Tibial artery (tissue), 4 donors: ENCODE measurements around the gene MTMR3.

Experiments used
- DNase-seq, 2 donors: peaks; one replicate each; pipeline ENCODE4 v3.0.0-alpha.2; 2019
- H3K27ac ChIP-seq, 2 donors: fragments of 200-600 bp; sonication (generic) in 1 of 2; 1 replicate in 1 of 2; 2 replicates in 1 of 2; pipeline ENCODE4 v1.5.1; 2018 to 2019; ENCODE audit warnings: mild to moderate bottlenecking in 1 of 2
- H3K27me3 ChIP-seq, 2 donors: fragments of 200-600 bp; sonication (generic) in 1 of 2; one replicate each; pipeline versions ENCODE4 v1.5.1 to v1.6.0; 2016 to 2019
- H3K36me3 ChIP-seq, 3 donors: fragments of 200-600 bp; sonication (generic) in 2 of 3; one replicate each; pipeline ENCODE4 v1.5.1; 2016 to 2019; ENCODE audit warnings: mild to moderate bottlenecking in 2 of 3
- H3K4me1 ChIP-seq, 4 donors: fragments of 200-600 bp; sonication (generic) in 2 of 4; 1 replicate in 3 of 4; 2 replicates in 1 of 4; pipeline ENCODE4 v1.5.1; 2016 to 2019
- H3K4me3 ChIP-seq, 2 donors: fragments of 200-600 bp; sonication (generic) in 1 of 2; 1 replicate in 1 of 2; 2 replicates in 1 of 2; pipeline ENCODE4 v1.5.1; 2018 to 2019; ENCODE audit warnings: mild to moderate bottlenecking in 2 of 2
- H3K9me3 ChIP-seq, 3 donors: fragments of 200-600 bp; sonication (generic) in 1 of 3; one replicate each; pipeline ENCODE4 v1.5.1; 2016 to 2019
- intact Hi-C: fragments of 100-400 bp; cut with DNase I; formaldehyde crosslinking; loops from one replicate; pipeline ENCODE4 v1.15.0; 2023; ENCODE audit warnings: low total_unique reads
- TF ChIP-seq, protein P1 (sequence below), 2 experiments: fragments of 200-600 bp in 1 of 2; fragments of 450-650 bp in 1 of 2; IDR thresholded peaks; one replicate each; pipeline ENCODE4 v1.5.1; 2017 to 2019; ENCODE audit warnings: antibody characterized with exemption in 2 of 2, mild to moderate bottlenecking in 1 of 2, moderate library complexity in 1 of 2

Gene MTMR3

DNA sequence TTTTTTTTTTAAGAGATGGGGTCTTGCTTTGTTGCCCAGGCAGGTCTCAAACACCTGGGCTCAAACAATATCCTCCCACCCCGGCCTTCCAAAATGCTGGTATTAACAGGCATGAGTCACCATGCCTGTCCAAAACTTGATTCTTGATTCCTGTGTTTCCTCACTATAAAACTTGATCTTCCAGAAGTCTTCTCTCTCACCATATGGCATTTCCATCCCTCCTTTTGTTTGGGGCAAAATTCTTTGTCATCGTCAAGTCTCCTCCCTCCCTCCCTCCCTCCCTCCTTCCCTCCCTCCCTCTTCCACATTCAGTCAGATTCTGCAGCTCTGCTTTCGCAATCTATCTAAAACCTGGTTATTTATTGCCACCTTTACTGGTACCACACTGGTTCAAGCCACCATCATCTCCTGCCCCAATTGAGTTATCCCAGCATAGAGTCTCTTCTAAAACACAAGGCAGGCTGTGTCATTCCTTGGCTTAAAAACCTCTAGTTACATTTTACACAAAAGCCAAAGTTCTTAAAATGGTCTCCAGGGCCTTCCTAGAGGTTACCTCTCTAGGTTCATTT, 132.3 kb downstream of the MTMR3 start:
- Histone ChIP-seq H3K9me3 (no peaks in the 10 kb centered on the region), H3K4me1 (no peaks in the 10 kb centered on the region), H3K27me3 (no peaks in the 10 kb centered on the region), H3K36me3 (peaks cover 75 to 99% (median 84%) of the 10 kb centered on the region in 3 donors), H3K27ac (no peak overlapping the region), H3K4me3 (no peak overlapping the region)
- DNase-seq: no peak
- TF ChIP-seq, protein P1, sequence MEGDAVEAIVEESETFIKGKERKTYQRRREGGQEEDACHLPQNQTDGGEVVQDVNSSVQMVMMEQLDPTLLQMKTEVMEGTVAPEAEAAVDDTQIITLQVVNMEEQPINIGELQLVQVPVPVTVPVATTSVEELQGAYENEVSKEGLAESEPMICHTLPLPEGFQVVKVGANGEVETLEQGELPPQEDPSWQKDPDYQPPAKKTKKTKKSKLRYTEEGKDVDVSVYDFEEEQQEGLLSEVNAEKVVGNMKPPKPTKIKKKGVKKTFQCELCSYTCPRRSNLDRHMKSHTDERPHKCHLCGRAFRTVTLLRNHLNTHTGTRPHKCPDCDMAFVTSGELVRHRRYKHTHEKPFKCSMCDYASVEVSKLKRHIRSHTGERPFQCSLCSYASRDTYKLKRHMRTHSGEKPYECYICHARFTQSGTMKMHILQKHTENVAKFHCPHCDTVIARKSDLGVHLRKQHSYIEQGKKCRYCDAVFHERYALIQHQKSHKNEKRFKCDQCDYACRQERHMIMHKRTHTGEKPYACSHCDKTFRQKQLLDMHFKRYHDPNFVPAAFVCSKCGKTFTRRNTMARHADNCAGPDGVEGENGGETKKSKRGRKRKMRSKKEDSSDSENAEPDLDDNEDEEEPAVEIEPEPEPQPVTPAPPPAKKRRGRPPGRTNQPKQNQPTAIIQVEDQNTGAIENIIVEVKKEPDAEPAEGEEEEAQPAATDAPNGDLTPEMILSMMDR (IDR thresholded peaks at IDR 0.05): no peak
- intact Hi-C loops: no loop called here

DNA sequence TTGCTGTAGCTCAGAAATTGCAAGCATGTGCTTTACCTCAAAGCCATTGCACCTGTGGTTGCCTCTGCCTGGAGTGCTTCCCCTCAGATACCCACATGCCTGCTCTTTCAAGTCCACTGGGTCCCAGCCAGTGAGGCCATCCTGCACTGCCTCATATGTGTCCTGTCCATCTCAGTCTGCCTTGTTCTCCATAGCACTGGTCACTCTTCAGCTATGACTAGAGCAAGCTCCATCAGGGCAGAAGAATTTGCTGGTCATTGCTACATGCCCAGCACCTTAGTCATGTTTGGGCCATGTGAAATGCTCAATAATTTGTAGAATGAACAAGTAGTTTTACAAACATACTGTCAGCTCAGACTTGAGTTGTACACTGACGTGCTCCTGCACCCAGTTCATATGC, 132.9 kb downstream of the MTMR3 start:
- no peaks in the 10 kb centered on the region for H3K4me1 ChIP-seq
- TF ChIP-seq, protein P1 (IDR thresholded peaks at IDR 0.05): no peak
- no peaks in the 10 kb centered on the region for H3K9me3 ChIP-seq
- no peaks in the 10 kb centered on the region for H3K27me3 ChIP-seq
- H3K4me3 ChIP-seq: no peak overlapping the region
- no peak overlapping the region for H3K27ac ChIP-seq
- peaks cover 76 to 99% (median 84%) of the 10 kb centered on the region in 3 donors for H3K36me3 ChIP-seq
- intact Hi-C loops: no loop called here
- no peak for DNase-seq

DNA sequence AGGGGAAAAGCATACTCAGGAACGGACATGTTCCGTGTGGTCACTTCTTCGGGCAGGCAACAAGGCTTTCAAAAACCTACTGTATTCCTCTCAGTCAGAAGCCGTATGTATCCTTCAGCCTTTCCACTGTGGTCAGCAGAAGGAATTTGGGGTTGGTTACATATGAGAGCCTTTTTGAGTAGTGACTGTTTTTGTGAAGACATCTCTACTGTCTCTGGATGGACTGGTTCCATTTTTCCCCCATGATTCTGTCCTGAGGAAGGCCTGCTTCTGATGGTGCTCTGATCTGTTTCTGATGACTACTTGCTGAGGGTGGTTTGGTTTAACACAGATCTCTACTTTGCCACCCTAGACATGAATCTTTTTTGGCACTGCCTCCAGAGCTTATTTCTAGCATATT, 133.6 kb downstream of the MTMR3 start:
- DNase-seq: no peak
- H3K36me3 ChIP-seq: peaks cover 82 to 100% (median 84%) of the 10 kb centered on the region in 3 donors
- H3K27me3 ChIP-seq: no peaks in the 10 kb centered on the region
- TF ChIP-seq, protein P1 (IDR thresholded peaks at IDR 0.05): no peak
- no peak overlapping the region for H3K4me3 ChIP-seq
- intact Hi-C loops: no loop called here
- H3K4me1 ChIP-seq: no peaks in the 10 kb centered on the region
- H3K27ac ChIP-seq: no peak overlapping the region
- H3K9me3 ChIP-seq: no peaks in the 10 kb centered on the region

DNA sequence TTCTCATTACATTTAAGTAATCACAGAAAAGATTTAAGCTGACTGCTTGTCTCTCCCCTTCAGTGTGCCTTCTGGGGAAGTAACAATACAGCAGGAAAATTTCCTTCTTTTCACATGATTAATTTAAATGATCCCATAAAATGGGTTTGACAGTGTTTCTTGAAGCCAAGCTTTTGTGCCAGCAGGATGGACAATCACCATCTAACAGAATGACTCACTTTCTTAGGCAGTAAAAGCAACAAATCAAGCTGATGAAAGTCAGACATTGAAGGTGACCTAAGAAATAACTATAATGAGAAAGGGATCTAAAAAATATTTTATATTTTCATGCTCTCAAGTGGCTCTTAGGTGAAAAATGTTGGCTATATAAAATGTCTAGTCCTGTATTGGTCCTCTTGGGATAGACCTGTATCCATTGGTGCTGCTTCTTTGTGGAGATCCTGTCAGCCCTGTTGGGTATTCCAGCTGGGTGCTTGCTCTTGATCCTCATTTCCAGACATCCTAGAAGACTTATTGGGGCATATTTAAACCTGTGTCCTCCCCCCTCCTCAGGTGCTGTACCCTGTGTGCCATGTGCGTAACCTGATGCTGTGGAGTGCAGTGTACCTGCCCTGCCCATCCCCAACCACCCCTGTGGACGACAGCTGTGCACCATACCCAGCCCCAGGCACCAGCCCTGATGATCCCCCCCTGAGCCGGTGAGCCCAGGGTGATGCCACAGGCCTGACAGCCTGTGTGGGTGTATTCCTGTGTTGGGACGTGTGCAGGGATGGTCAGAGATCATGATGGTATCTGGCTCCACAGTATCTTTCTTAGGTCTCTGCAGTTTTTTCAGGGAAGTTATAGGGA, 134.6 kb downstream of the MTMR3 start:
- Histone ChIP-seq H3K4me3 (no peak overlapping the region), H3K9me3 (no peaks in the 10 kb centered on the region), H3K27me3 (no peaks in the 10 kb centered on the region), H3K27ac (no peak overlapping the region), H3K4me1 (no peaks in the 10 kb centered on the region), H3K36me3 (peaks cover 86 to 100% (median 87%) of the 10 kb centered on the region in 3 donors)
- no peak for DNase-seq
- intact Hi-C loops: no loop called here
- TF ChIP-seq, protein P1 (IDR thresholded peaks at IDR 0.05): no peak

DNA sequence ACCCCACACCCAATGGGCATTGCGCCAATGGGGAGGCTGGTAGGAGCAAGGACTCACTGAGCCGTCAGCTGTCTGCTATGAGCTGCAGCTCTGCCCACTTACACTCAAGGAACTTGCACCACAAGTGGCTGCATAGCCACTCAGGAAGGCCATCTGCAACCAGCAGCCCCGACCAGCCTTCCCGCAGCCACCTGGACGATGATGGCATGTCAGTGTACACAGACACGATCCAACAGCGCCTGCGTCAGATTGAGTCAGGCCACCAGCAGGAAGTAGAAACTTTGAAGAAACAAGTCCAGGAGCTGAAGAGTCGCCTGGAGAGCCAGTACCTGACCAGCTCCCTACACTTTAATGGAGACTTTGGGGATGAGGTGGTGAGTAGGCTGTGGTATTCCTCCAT, 137.5 kb downstream of the MTMR3 start:
- no peak overlapping the region for H3K27ac ChIP-seq
- TF ChIP-seq, protein P1 (IDR thresholded peaks at IDR 0.05): no peak
- peaks cover 0 to 6% (median 0%) of the 10 kb centered on the region in 4 donors for H3K4me1 ChIP-seq
- no peak for DNase-seq
- no peak overlapping the region for H3K4me3 ChIP-seq
- no peaks in the 10 kb centered on the region for H3K9me3 ChIP-seq
- no peaks in the 10 kb centered on the region for H3K27me3 ChIP-seq
- intact Hi-C loops: no loop called here
- peaks cover 99 to 100% (median 100%) of the 10 kb centered on the region in 3 donors for H3K36me3 ChIP-seq
